ENCODE data around the gene SHANK2. TPM values are rescaled to one million over a fixed set of nuclear protein-coding genes. Genes with fewer than 3 reads are reported as not detected.

SHANK2 gene
- total RNA-seq, 2 experiments from 2014 or later, result not detected

GRCh38 chr11:71221201-71221600 lies 31.2 kb downstream of the SHANK2 start:
- H3K27me3 Mint-ChIP-seq (ENCODE audit: low read depth), result no peaks in the 10 kb centered on the region
- H3K36me3 Mint-ChIP-seq (ENCODE audit: low read depth), result no peaks in the 10 kb centered on the region
- ChIA-PET CTCF (no interaction called here), POLR2A (no interaction called here)
- H3K27ac Mint-ChIP-seq, result no peak overlapping the region
- H3K4me3 Mint-ChIP-seq, result no peak overlapping the region
- H3K4me1 Mint-ChIP-seq (ENCODE audit: low read depth), result no peaks in the 10 kb centered on the region
- H3K9me3 Mint-ChIP-seq (ENCODE audit: insufficient read depth), result peaks cover 7% of the 10 kb centered on the region
- no peak for ATAC-seq
- DNase-seq, result no peak

GRCh38 chr11:71218789-71219499 lies 33.4 kb downstream of the SHANK2 start:
- no peak overlapping the region for H3K4me3 Mint-ChIP-seq
- ChIA-PET POLR2A (no interaction called here), CTCF (no interaction called here)
- DNase-seq (no peak), ATAC-seq (no peak)
- H3K27ac Mint-ChIP-seq, result no peak overlapping the region
- no peaks in the 10 kb centered on the region for H3K36me3 Mint-ChIP-seq (ENCODE audit: low read depth)
- no peaks in the 10 kb centered on the region for H3K4me1 Mint-ChIP-seq (ENCODE audit: low read depth)
- no peaks in the 10 kb centered on the region for H3K27me3 Mint-ChIP-seq (ENCODE audit: low read depth)
- H3K9me3 Mint-ChIP-seq (ENCODE audit: insufficient read depth), result no peaks in the 10 kb centered on the region

DNA sequence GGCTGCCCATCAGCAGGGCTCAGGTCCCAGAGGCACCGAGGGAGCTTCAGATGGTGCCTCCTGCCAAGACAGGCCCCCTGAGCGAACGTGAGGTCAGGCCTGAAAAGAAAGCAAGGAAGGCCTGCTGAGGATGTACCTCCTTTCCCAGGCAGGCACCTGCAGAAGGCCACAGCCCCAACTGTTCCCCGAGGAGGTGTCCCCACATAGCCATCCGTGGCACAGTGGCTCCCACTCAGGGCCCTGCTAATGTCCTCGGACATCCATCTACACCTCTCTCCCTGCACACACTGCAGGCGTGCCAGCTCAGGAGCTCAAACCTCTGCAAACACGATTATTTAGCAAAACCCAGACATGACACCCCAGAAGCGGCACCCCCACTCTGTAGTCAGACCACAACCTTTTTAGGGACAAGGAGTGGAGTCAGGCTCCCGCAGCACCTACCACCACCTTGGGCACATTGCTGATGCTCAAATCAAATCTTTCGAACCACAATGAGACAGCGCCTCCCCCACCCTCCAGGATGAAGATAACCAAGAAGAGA lies 36.9 kb downstream of the SHANK2 start:
- Mint-ChIP-seq H3K4me3 (no peak overlapping the region), H3K4me1 (ENCODE audit: low read depth) (no peaks in the 10 kb centered on the region), H3K9me3 (ENCODE audit: insufficient read depth) (no peaks in the 10 kb centered on the region), H3K27ac (no peak overlapping the region), H3K36me3 (ENCODE audit: low read depth) (no peaks in the 10 kb centered on the region), H3K27me3 (ENCODE audit: low read depth) (no peaks in the 10 kb centered on the region)
- CTCF ChIA-PET, result no interaction called here
- DNase-seq (no peak), ATAC-seq (no peak)
- POLR2A ChIA-PET, result no interaction called here

- no peaks in the 10 kb centered on the region for H3K9me3 Mint-ChIP-seq (ENCODE audit: insufficient read depth)
- no peak overlapping the region for H3K4me3 Mint-ChIP-seq
- DNase-seq (no peak), ATAC-seq (no peak)
- H3K36me3 Mint-ChIP-seq (ENCODE audit: low read depth), result no peaks in the 10 kb centered on the region
- no peaks in the 10 kb centered on the region for H3K4me1 Mint-ChIP-seq (ENCODE audit: low read depth)
- no peak overlapping the region for H3K27ac Mint-ChIP-seq
- no peaks in the 10 kb centered on the region for H3K27me3 Mint-ChIP-seq (ENCODE audit: low read depth)
- CTCF ChIA-PET, result no interaction called here
- POLR2A ChIA-PET, result no interaction called here
Measured at GRCh38 chr11:71214553-71215424, 37.6 kb downstream of the SHANK2 start.

- H3K9me3 Mint-ChIP-seq (ENCODE audit: insufficient read depth), result no peaks in the 10 kb centered on the region
- H3K27me3 Mint-ChIP-seq (ENCODE audit: low read depth), result no peaks in the 10 kb centered on the region
- no peak overlapping the region for H3K4me3 Mint-ChIP-seq
- H3K36me3 Mint-ChIP-seq (ENCODE audit: low read depth), result no peaks in the 10 kb centered on the region
- no peak for ATAC-seq
- DNase-seq, result no peak
- H3K4me1 Mint-ChIP-seq (ENCODE audit: low read depth), result no peaks in the 10 kb centered on the region
- H3K27ac Mint-ChIP-seq, result no peak overlapping the region
- ChIA-PET CTCF (no interaction called here), POLR2A (no interaction called here)
Measured at GRCh38 chr11:71213696-71214552, 38.5 kb downstream of the SHANK2 start.

DNA sequence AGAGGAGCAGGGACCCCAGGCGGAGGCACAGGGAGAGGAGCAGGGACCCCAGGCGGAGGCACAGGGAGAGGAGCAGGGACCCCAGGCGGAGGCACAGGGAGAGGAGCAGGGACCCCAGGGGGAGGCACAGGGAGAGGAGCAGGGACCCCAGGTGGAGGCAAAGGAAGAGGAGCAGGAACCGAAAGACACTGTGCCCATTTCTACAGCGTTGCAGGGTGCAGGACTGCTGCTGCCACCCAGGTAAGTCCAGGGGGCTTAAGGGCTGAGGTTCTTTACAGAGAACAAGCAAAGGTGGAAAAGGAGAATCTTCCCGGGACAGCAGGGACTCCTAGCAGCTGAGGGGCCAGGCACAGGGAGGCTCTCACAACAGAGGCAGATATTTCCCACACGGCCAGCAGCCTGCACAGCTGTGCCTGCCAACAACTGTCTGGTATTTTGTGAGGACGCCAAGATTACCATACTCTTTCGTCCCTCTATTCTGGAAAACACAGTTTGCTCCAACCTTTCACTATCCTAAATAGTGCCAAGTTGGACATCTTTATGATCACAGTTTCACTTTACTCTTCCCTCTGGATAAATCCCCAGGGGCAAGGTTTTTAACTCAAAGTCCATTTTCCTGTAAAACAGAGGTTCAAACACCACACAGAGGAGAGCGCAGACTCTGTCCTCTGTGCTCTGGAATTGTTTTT lies 39.4 kb downstream of the SHANK2 start:
- H3K4me3 Mint-ChIP-seq, result no peak overlapping the region
- ChIA-PET CTCF (no interaction called here), POLR2A (no interaction called here)
- DNase-seq, result no peak
- H3K4me1 Mint-ChIP-seq (ENCODE audit: low read depth), result no peaks in the 10 kb centered on the region
- H3K9me3 Mint-ChIP-seq (ENCODE audit: insufficient read depth), result no peaks in the 10 kb centered on the region
- H3K27me3 Mint-ChIP-seq (ENCODE audit: low read depth), result no peaks in the 10 kb centered on the region
- no peak for ATAC-seq
- no peak overlapping the region for H3K27ac Mint-ChIP-seq
- H3K36me3 Mint-ChIP-seq (ENCODE audit: low read depth), result no peaks in the 10 kb centered on the region

DNA sequence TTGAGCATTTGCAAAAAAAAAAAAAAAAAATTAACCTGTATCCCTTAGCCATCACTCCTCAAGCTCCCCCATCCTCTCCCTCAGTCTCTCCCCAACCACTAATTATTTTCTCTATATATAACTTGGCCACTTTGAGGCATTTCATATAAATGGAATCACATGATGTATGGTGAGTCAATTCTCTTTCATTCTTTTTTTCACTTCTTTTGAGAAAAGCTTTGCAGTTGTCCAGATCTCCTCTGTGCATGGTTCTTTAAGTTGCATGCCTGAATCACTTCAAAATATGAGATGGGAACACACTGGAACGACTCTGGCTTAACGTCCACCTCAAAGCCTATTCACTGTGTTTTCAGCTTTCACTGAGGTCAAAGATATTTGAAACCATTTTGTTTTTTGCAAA lies 40.7 kb downstream of the SHANK2 start:
- POLR2A ChIA-PET, result no interaction called here
- Mint-ChIP-seq H3K27me3 (ENCODE audit: low read depth) (no peaks in the 10 kb centered on the region), H3K36me3 (ENCODE audit: low read depth) (no peaks in the 10 kb centered on the region), H3K9me3 (ENCODE audit: insufficient read depth) (no peaks in the 10 kb centered on the region), H3K27ac (no peak overlapping the region), H3K4me3 (no peak overlapping the region), H3K4me1 (ENCODE audit: low read depth) (no peaks in the 10 kb centered on the region)
- DNase-seq (no peak), ATAC-seq (no peak)
- CTCF ChIA-PET, result no interaction called here

- CTCF ChIA-PET, result no interaction called here
Measured at GRCh38 chr11:71210861-71211260, 41.5 kb downstream of the SHANK2 start.

DNA sequence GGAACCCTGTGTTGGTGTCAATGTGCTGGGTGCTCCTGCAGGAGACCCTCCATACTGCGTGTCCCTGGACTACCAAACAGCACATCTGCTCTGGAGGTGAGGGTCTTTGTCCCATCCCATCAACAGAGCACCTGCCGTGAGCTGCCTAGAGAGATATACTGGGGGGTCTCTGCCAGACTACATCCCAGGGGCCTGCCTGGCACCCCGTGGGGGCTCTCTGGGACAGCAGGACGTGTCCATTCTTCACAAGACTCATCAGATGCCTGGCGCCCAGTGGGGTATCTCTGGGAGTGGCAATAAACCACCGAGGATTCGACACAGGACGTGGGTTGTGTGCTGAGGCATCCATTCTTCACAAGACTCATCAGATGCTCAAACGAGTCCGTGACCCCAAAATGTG lies 42.7 kb downstream of the SHANK2 start:
- ChIA-PET CTCF (no interaction called here), POLR2A (no interaction called here)
- ATAC-seq (no peak), DNase-seq (no peak)
- H3K36me3 Mint-ChIP-seq (ENCODE audit: low read depth), result no peaks in the 10 kb centered on the region
- no peaks in the 10 kb centered on the region for H3K27me3 Mint-ChIP-seq (ENCODE audit: low read depth)
- no peaks in the 10 kb centered on the region for H3K4me1 Mint-ChIP-seq (ENCODE audit: low read depth)
- no peaks in the 10 kb centered on the region for H3K9me3 Mint-ChIP-seq (ENCODE audit: insufficient read depth)
- no peak overlapping the region for H3K27ac Mint-ChIP-seq
- H3K4me3 Mint-ChIP-seq, result no peak overlapping the region

More at GRCh38 chr11:71210861-71211260, 41.5 kb downstream of the SHANK2 start:
- no peak for DNase-seq
- POLR2A ChIA-PET, result no interaction called here
- Mint-ChIP-seq H3K9me3 (ENCODE audit: insufficient read depth) (no peaks in the 10 kb centered on the region), H3K36me3 (ENCODE audit: low read depth) (no peaks in the 10 kb centered on the region), H3K4me1 (ENCODE audit: low read depth) (no peaks in the 10 kb centered on the region), H3K4me3 (no peak overlapping the region), H3K27ac (no peak overlapping the region), H3K27me3 (ENCODE audit: low read depth) (no peaks in the 10 kb centered on the region)
- no peak for ATAC-seq

DNA sequence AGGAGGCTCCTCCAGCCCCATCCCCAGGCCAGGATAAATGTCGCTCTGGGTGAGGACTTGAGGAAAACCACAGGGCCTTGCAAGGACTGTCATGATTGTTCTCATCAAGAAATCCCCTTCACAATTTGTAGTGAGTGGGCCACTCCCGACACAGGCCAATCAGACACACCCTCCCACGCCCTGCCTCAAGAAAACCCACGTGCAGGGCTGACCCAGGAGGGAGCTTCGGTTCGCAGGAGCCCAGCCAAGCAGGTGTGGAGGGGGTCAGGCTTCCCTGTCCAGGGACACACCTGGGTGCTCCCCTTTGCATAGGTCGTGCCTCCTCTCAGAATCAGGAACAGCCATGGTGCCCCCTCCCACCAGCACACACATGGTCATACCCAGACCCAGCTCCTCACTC lies 43.2 kb downstream of the SHANK2 start:
- Mint-ChIP-seq H3K9me3 (ENCODE audit: insufficient read depth) (no peaks in the 10 kb centered on the region), H3K4me3 (no peak overlapping the region), H3K36me3 (ENCODE audit: low read depth) (no peaks in the 10 kb centered on the region), H3K27me3 (ENCODE audit: low read depth) (no peaks in the 10 kb centered on the region), H3K27ac (no peak overlapping the region), H3K4me1 (ENCODE audit: low read depth) (no peaks in the 10 kb centered on the region)
- ATAC-seq (no peak), DNase-seq (no peak)
- CTCF ChIA-PET, result no interaction called here
- POLR2A ChIA-PET, result no interaction called here

DNA sequence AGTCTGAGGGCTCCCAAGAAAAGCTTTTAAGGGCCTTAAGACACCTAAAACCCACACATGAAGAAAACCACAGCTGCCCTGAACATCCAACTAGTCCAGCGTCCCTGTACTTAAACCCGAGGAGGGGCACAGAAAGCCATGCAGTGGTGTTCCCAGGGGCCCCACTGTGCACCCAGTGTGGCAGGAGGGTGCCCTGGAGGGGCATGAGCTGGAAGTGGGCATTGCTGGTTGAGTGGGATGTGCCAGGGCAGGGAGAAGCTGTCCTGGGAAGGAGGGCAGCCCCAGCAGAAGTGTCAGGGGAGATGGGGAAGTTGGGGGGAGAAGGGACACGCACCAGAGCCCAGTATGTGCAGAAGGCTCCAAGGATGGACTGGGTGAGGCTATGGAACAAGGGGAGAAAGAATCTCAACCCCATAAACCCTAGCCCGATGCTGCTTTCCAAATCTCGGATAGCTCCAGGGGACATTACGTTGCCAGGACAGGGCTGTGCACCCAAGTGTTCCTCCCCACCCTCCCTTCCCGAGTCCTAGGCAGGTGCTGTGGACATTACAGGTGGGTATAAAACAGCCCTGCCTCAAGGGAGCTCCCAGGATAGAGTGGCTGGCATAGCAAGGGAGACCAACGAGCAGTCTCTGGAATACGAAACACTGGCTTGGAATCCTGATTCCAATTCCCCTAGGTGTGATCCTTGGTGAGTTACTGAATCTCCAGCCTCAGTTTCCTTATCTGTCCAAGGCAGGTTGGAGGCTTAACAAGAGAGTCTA lies 44.2 kb downstream of the SHANK2 start:
- H3K36me3 Mint-ChIP-seq (ENCODE audit: low read depth), result no peaks in the 10 kb centered on the region
- ChIA-PET POLR2A (no interaction called here), CTCF (no interaction called here)
- H3K27ac Mint-ChIP-seq, result no peak overlapping the region
- no peaks in the 10 kb centered on the region for H3K4me1 Mint-ChIP-seq (ENCODE audit: low read depth)
- no peaks in the 10 kb centered on the region for H3K9me3 Mint-ChIP-seq (ENCODE audit: insufficient read depth)
- no peak overlapping the region for H3K4me3 Mint-ChIP-seq
- H3K27me3 Mint-ChIP-seq (ENCODE audit: low read depth), result no peaks in the 10 kb centered on the region
- no peak for DNase-seq
- ATAC-seq, result no peak
